Measurements from ENCODE around the gene RASSF4.

Gene RASSF4

DNA sequence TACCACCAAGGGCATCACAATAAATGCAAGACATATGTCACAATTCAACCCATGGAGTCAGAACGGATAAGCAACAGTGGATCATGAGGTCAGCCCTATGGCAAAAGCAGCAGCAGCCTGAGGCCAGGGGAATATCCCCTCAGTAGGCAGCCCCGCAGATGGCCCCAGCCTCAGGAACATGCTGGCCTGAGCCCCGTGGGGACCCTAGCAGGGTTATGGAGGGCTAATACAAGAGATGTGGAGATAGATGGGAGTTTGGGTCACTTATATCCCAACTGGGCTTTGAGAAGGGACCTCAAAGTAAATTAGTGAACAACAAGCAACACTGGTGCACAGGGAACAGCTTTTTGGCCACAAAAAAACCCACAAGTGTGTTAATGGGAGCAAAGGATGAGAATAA, 39.4 kb upstream of the RASSF4 start:
- no peaks in the 10 kb centered on the region for H3K4me1 ChIP-seq (ENCODE audit: control insufficient read depth in 2 of 2, insufficient read depth in 2 of 2, low read length in 2 of 2)
- no peak overlapping the region for H3K9ac ChIP-seq (ENCODE audit: low read depth in 1 of 2, low read length in 2 of 2)
- no peaks in the 10 kb centered on the region for H3K27me3 ChIP-seq (ENCODE audit: control insufficient read depth in 2 of 2, insufficient read depth in 2 of 2, low read length in 2 of 2)
- H3K4me3 ChIP-seq (ENCODE audit: low read length in 2 of 2) = no peak overlapping the region
- H3K9me3 ChIP-seq (ENCODE audit: control insufficient read depth in 2 of 2, low read length in 2 of 2) = no peaks in the 10 kb centered on the region
- no peak overlapping the region for H3K27ac ChIP-seq (ENCODE audit: low read depth in 2 of 2, low read length in 2 of 2)
- H3K36me3 ChIP-seq (ENCODE audit: control insufficient read depth in 2 of 2, insufficient read depth in 2 of 2, low read length in 2 of 2) = peaks cover 0 to 1% of the 10 kb centered on the region in 2 donors

GRCh38 chr10:44921061-44921460, 38.5 kb upstream of the RASSF4 start:
- Histone ChIP-seq H3K27me3 (ENCODE audit: control insufficient read depth in 2 of 2, insufficient read depth in 2 of 2, low read length in 2 of 2) (no peaks in the 10 kb centered on the region), H3K4me3 (ENCODE audit: low read length in 2 of 2) (no peak overlapping the region), H3K9me3 (ENCODE audit: control insufficient read depth in 2 of 2, low read length in 2 of 2) (no peaks in the 10 kb centered on the region), H3K27ac (ENCODE audit: low read depth in 2 of 2, low read length in 2 of 2) (no peak overlapping the region), H3K36me3 (ENCODE audit: control insufficient read depth in 2 of 2, insufficient read depth in 2 of 2, low read length in 2 of 2) (peaks cover 0 to 1% of the 10 kb centered on the region in 2 donors), H3K4me1 (ENCODE audit: control insufficient read depth in 2 of 2, insufficient read depth in 2 of 2, low read length in 2 of 2) (no peaks in the 10 kb centered on the region), H3K9ac (ENCODE audit: low read depth in 1 of 2, low read length in 2 of 2) (no peak overlapping the region)

- Histone ChIP-seq H3K9ac (ENCODE audit: low read depth in 1 of 2, low read length in 2 of 2) (no peak overlapping the region), H3K36me3 (ENCODE audit: control insufficient read depth in 2 of 2, insufficient read depth in 2 of 2, low read length in 2 of 2) (peaks cover 0 to 1% of the 10 kb centered on the region in 2 donors)
Measured at GRCh38 chr10:44921506-44921905, 38.1 kb upstream of the RASSF4 start.

GRCh38 chr10:44922021-44922420, 37.6 kb upstream of the RASSF4 start:
- no peaks in the 10 kb centered on the region for H3K9me3 ChIP-seq (ENCODE audit: control insufficient read depth in 2 of 2, low read length in 2 of 2)
- H3K9ac ChIP-seq (ENCODE audit: low read depth in 1 of 2, low read length in 2 of 2) = no peak overlapping the region
- H3K36me3 ChIP-seq (ENCODE audit: control insufficient read depth in 2 of 2, insufficient read depth in 2 of 2, low read length in 2 of 2) = peaks cover 0 to 1% of the 10 kb centered on the region in 2 donors
- H3K27me3 ChIP-seq (ENCODE audit: control insufficient read depth in 2 of 2, insufficient read depth in 2 of 2, low read length in 2 of 2) = no peaks in the 10 kb centered on the region
- no peaks in the 10 kb centered on the region for H3K4me1 ChIP-seq (ENCODE audit: control insufficient read depth in 2 of 2, insufficient read depth in 2 of 2, low read length in 2 of 2)
- H3K4me3 ChIP-seq (ENCODE audit: low read length in 2 of 2) = no peak overlapping the region
- no peak overlapping the region for H3K27ac ChIP-seq (ENCODE audit: low read depth in 2 of 2, low read length in 2 of 2)

More at GRCh38 chr10:44921506-44921905, 38.1 kb upstream of the RASSF4 start:
- Histone ChIP-seq H3K4me3 (ENCODE audit: low read length in 2 of 2) (no peak overlapping the region), H3K27me3 (ENCODE audit: control insufficient read depth in 2 of 2, insufficient read depth in 2 of 2, low read length in 2 of 2) (no peaks in the 10 kb centered on the region), H3K9me3 (ENCODE audit: control insufficient read depth in 2 of 2, low read length in 2 of 2) (no peaks in the 10 kb centered on the region), H3K4me1 (ENCODE audit: control insufficient read depth in 2 of 2, insufficient read depth in 2 of 2, low read length in 2 of 2) (no peaks in the 10 kb centered on the region), H3K27ac (ENCODE audit: low read depth in 2 of 2, low read length in 2 of 2) (no peak overlapping the region)

- Histone ChIP-seq H3K4me1 (ENCODE audit: control insufficient read depth in 2 of 2, insufficient read depth in 2 of 2, low read length in 2 of 2) (no peaks in the 10 kb centered on the region), H3K9me3 (ENCODE audit: control insufficient read depth in 2 of 2, low read length in 2 of 2) (no peaks in the 10 kb centered on the region), H3K9ac (ENCODE audit: low read depth in 1 of 2, low read length in 2 of 2) (no peak overlapping the region), H3K27me3 (ENCODE audit: control insufficient read depth in 2 of 2, insufficient read depth in 2 of 2, low read length in 2 of 2) (no peaks in the 10 kb centered on the region), H3K27ac (ENCODE audit: low read depth in 2 of 2, low read length in 2 of 2) (no peak overlapping the region), H3K4me3 (ENCODE audit: low read length in 2 of 2) (no peak overlapping the region), H3K36me3 (ENCODE audit: control insufficient read depth in 2 of 2, insufficient read depth in 2 of 2, low read length in 2 of 2) (peaks cover 0 to 1% of the 10 kb centered on the region in 2 donors)
Measured at GRCh38 chr10:44922796-44923545, 36.6 kb upstream of the RASSF4 start.

DNA sequence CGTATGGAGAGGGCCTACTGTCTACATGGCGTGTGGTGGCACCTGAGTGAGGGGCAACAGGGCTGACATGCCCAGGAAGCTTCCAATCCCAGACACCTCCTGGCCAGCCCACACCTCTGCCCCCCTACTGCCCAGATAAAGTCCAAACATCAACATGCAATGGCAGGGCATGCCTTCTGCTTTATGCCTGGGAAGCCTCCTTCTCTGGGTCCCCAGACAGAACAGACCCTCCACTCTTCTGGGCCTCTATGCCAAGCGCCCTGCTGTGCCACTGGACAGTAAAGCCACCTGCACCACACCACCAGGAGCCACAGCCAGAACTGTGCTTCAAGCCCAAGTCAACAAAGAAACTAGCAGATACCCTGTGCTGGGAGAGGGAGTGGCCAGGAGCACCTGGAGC, 36.0 kb upstream of the RASSF4 start:
- H3K4me3 ChIP-seq (ENCODE audit: low read length in 2 of 2) = no peak overlapping the region
- peaks cover 0 to 1% of the 10 kb centered on the region in 2 donors for H3K36me3 ChIP-seq (ENCODE audit: control insufficient read depth in 2 of 2, insufficient read depth in 2 of 2, low read length in 2 of 2)
- H3K4me1 ChIP-seq (ENCODE audit: control insufficient read depth in 2 of 2, insufficient read depth in 2 of 2, low read length in 2 of 2) = no peaks in the 10 kb centered on the region
- no peak overlapping the region for H3K27ac ChIP-seq (ENCODE audit: low read depth in 2 of 2, low read length in 2 of 2)
- H3K9me3 ChIP-seq (ENCODE audit: control insufficient read depth in 2 of 2, low read length in 2 of 2) = no peaks in the 10 kb centered on the region
- no peaks in the 10 kb centered on the region for H3K27me3 ChIP-seq (ENCODE audit: control insufficient read depth in 2 of 2, insufficient read depth in 2 of 2, low read length in 2 of 2)
- no peak overlapping the region for H3K9ac ChIP-seq (ENCODE audit: low read depth in 1 of 2, low read length in 2 of 2)

DNA sequence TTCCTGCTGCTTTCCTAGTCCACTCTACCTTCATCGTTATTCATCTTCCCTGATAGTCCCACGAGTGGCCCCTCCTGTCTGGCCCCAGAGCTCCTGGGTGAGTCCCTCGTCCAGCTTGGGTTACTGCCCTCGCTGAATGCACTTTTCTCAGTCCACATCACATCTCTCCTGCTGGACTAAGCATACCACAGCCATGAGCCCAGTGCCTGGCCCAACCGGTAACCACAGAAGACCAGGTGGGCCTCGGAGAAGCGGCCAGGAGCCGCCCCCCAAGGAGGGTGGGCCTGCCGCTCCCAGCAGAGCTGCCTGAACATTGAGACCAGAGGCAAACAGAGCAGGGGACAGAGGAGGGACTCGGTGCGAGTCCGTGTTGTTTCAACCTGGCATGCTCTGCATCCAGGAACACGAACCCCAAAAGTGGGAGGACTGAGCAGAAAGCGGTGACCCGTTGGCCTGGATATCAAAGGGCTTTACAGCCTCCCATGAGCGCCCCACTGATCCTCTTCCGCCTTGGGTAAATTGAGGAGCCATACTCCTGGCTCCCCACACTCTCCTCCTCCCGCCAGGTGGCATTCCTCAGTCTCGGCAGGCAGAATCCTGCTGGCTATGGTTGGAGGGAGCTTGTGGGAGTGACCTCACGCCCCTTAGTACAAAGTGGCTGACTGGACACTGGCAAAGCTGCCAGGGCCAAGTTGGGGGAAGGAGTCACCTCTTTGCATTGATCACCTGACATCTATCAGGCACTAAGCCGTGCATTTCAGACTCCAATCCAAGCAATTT, 35.2 kb upstream of the RASSF4 start:
- H3K36me3 ChIP-seq (ENCODE audit: control insufficient read depth in 2 of 2, insufficient read depth in 2 of 2, low read length in 2 of 2) = peaks cover 0 to 1% of the 10 kb centered on the region in 2 donors
- H3K27ac ChIP-seq (ENCODE audit: low read depth in 2 of 2, low read length in 2 of 2) = no peak overlapping the region
- no peaks in the 10 kb centered on the region for H3K4me1 ChIP-seq (ENCODE audit: control insufficient read depth in 2 of 2, insufficient read depth in 2 of 2, low read length in 2 of 2)
- no peak overlapping the region for H3K4me3 ChIP-seq (ENCODE audit: low read length in 2 of 2)
- no peaks in the 10 kb centered on the region for H3K9me3 ChIP-seq (ENCODE audit: control insufficient read depth in 2 of 2, low read length in 2 of 2)
- H3K9ac ChIP-seq (ENCODE audit: low read depth in 1 of 2, low read length in 2 of 2) = no peak overlapping the region
- no peaks in the 10 kb centered on the region for H3K27me3 ChIP-seq (ENCODE audit: control insufficient read depth in 2 of 2, insufficient read depth in 2 of 2, low read length in 2 of 2)

DNA sequence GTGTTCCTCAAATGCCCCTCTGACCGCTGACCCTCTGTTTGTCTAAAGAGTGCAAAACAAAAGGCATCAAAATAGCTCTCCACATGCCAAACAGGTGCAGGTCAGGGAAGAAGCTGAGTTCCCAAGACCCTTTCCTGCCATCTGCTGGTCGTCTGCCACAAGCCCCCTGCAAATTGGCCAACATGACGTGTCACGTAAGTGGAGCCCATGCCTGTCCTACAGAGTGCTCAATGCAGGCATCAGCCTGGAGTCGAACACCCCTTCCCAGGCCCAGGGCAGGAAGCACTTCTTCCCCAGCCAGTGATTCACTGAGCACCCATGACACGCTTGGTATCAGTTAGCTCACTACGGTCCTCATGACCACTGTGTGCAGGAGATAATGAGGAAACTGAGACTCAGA, 34.4 kb upstream of the RASSF4 start:
- Histone ChIP-seq H3K4me1 (ENCODE audit: control insufficient read depth in 2 of 2, insufficient read depth in 2 of 2, low read length in 2 of 2) (no peaks in the 10 kb centered on the region), H3K9ac (ENCODE audit: low read depth in 1 of 2, low read length in 2 of 2) (no peak overlapping the region), H3K27me3 (ENCODE audit: control insufficient read depth in 2 of 2, insufficient read depth in 2 of 2, low read length in 2 of 2) (no peaks in the 10 kb centered on the region)

GRCh38 chr10:44925811-44926750, 33.5 kb upstream of the RASSF4 start:
- Histone ChIP-seq H3K9me3 (ENCODE audit: control insufficient read depth in 2 of 2, low read length in 2 of 2) (no peaks in the 10 kb centered on the region), H3K4me3 (ENCODE audit: low read length in 2 of 2) (no peak overlapping the region), H3K27ac (ENCODE audit: low read depth in 2 of 2, low read length in 2 of 2) (no peak overlapping the region), H3K4me1 (ENCODE audit: control insufficient read depth in 2 of 2, insufficient read depth in 2 of 2, low read length in 2 of 2) (no peaks in the 10 kb centered on the region), H3K36me3 (ENCODE audit: control insufficient read depth in 2 of 2, insufficient read depth in 2 of 2, low read length in 2 of 2) (no peaks in the 10 kb centered on the region), H3K9ac (ENCODE audit: low read depth in 1 of 2, low read length in 2 of 2) (no peak overlapping the region), H3K27me3 (ENCODE audit: control insufficient read depth in 2 of 2, insufficient read depth in 2 of 2, low read length in 2 of 2) (no peaks in the 10 kb centered on the region)

More for the DNA sequence above, 34.4 kb upstream of the RASSF4 start:
- Histone ChIP-seq H3K27ac (ENCODE audit: low read depth in 2 of 2, low read length in 2 of 2) (no peak overlapping the region), H3K4me3 (ENCODE audit: low read length in 2 of 2) (no peak overlapping the region), H3K36me3 (ENCODE audit: control insufficient read depth in 2 of 2, insufficient read depth in 2 of 2, low read length in 2 of 2) (peaks cover 0 to 1% of the 10 kb centered on the region in 2 donors), H3K9me3 (ENCODE audit: control insufficient read depth in 2 of 2, low read length in 2 of 2) (no peaks in the 10 kb centered on the region)
